ENCODE measurements around the gene SPTBN5. TPM values are rescaled to one million over a fixed set of nuclear protein-coding genes. Genes with fewer than 3 reads are reported as not detected.

Gene SPTBN5
- total and polyA plus RNA-seq, 2 donors (not counting 1 experiment from before 2014, with no cell fraction given) = 0.55 to 1.4 TPM

- Mint-ChIP-seq H3K4me1 (peaks cover 63% of the 10 kb centered on the region), H3K9me3 (ENCODE audit: insufficient read depth) (no peaks in the 10 kb centered on the region), H3K4me3 (peak overlapping the region; percentile 67), H3K27me3 (no peaks in the 10 kb centered on the region), H3K27ac (no peak overlapping the region)
- H4K20me1 ChIP-seq (ENCODE audit: control insufficient read depth, insufficient read depth, low read length, poor library complexity, severe bottlenecking) = no peaks in the 10 kb centered on the region
- peaks cover 63 to 76% of the 10 kb centered on the region in 2 donors for H3K4me1 ChIP-seq (ENCODE audit: control insufficient read depth in 2 of 2, insufficient read depth in 2 of 2, low read length in 2 of 2)
- no peak overlapping the region for H3K27ac ChIP-seq (ENCODE audit: low read length in 2 of 2)
- no peaks in the 10 kb centered on the region for H3K27me3 ChIP-seq (replicated peaks in 1 of 4; ENCODE audit: control extremely low read depth in 1 of 4, control insufficient read depth in 3 of 4, insufficient read depth in 4 of 4, low read length in 3 of 4)
- H3K4me2 ChIP-seq (replicated peaks; ENCODE audit: low read depth, low read length, poor library complexity, severe bottlenecking) = peak overlapping the region; percentile 0
- TF ChIP-seq CTCF (IDR thresholded peaks at IDR 0.05) (no peak), EZH2 (IDR thresholded peaks at IDR 0.05; ENCODE audit: borderline replicate concordance, insufficient read depth, low read depth, low read length, poor library complexity, severe bottlenecking) (no peak)
- DNase-seq (no peak), ATAC-seq (ENCODE audit: low read depth) (no peak)
- no peak overlapping the region for H3K9ac ChIP-seq (ENCODE audit: low read length)
- no peak overlapping the region for H3K4me3 ChIP-seq (ENCODE audit: control extremely low read depth in 1 of 5, extremely low read depth in 1 of 5, insufficient read depth in 1 of 5, low read depth in 2 of 5, low read length in 4 of 5)
- H3K9me3 ChIP-seq (ENCODE audit: control extremely low read depth in 1 of 3, control insufficient read depth in 2 of 3, insufficient read depth in 1 of 3, low read length in 2 of 3) = no peaks in the 10 kb centered on the region
- peaks cover 24% of the 10 kb centered on the region for H3K79me2 ChIP-seq (ENCODE audit: control insufficient read depth, insufficient read depth, low read length)
- intact Hi-C loops (cut with micrococcal nuclease) = no loop called here
- no peak overlapping the region for H2AFZ ChIP-seq (ENCODE audit: insufficient read depth, low read depth, low read length, poor library complexity, severe bottlenecking)
- CTCF ChIA-PET = interaction anchor here (1.0 to 1.3 kb wide), 2 partner anchors 42 to 57 kb away, joined by 3 read pairs; partner anchors contain the start of gene EHD4
- POLR2A ChIA-PET = no interaction called here
- WGBS (ENCODE audit: insufficient coverage) = no CpG with 5 or more reads among the region's 2 CpGs
- H3K36me3 ChIP-seq (replicated peaks in 1 of 2; ENCODE audit: control extremely low read depth in 1 of 2, control insufficient read depth in 1 of 2, extremely low read depth in 1 of 2, insufficient read depth in 2 of 2, low read length in 1 of 2) = no peaks in the 10 kb centered on the region
These were observed 37.0 kb upstream of the SPTBN5 start for GRCh38 chr15:41930867-41931222.

- peak overlapping the region; percentile 88 for H3K27ac Mint-ChIP-seq
- H3K27me3 Mint-ChIP-seq = no peaks in the 10 kb centered on the region
These were observed 36.5 kb upstream of the SPTBN5 start for GRCh38 chr15:41930221-41930866.

More at GRCh38 chr15:41930221-41930866, 36.5 kb upstream of the SPTBN5 start:
- Histone ChIP-seq H3K27ac (ENCODE audit: low read length in 2 of 2) (peak overlapping the region; percentile 79 to 89), H3K4me1 (ENCODE audit: control insufficient read depth in 2 of 2, insufficient read depth in 2 of 2, low read length in 2 of 2) (peaks cover 62 to 75% of the 10 kb centered on the region in 2 donors), H3K9me3 (ENCODE audit: control extremely low read depth in 1 of 3, control insufficient read depth in 2 of 3, insufficient read depth in 1 of 3, low read length in 2 of 3) (no peaks in the 10 kb centered on the region), H3K4me3 (ENCODE audit: control extremely low read depth in 1 of 5, extremely low read depth in 1 of 5, insufficient read depth in 1 of 5, low read depth in 2 of 5, low read length in 4 of 5) (no peak overlapping the region), H3K27me3 (replicated peaks in 1 of 4; ENCODE audit: control extremely low read depth in 1 of 4, control insufficient read depth in 3 of 4, insufficient read depth in 4 of 4, low read length in 3 of 4) (no peaks in the 10 kb centered on the region), H2AFZ (ENCODE audit: insufficient read depth, low read depth, low read length, poor library complexity, severe bottlenecking) (no peak overlapping the region), H3K79me2 (ENCODE audit: control insufficient read depth, insufficient read depth, low read length) (peaks cover 24% of the 10 kb centered on the region), H3K9ac (ENCODE audit: low read length) (no peak overlapping the region), H4K20me1 (ENCODE audit: control insufficient read depth, insufficient read depth, low read length, poor library complexity, severe bottlenecking) (no peaks in the 10 kb centered on the region), H3K36me3 (replicated peaks in 1 of 2; ENCODE audit: control extremely low read depth in 1 of 2, control insufficient read depth in 1 of 2, extremely low read depth in 1 of 2, insufficient read depth in 2 of 2, low read length in 1 of 2) (no peaks in the 10 kb centered on the region), H3K4me2 (replicated peaks; ENCODE audit: low read depth, low read length, poor library complexity, severe bottlenecking) (peak overlapping the region; percentile 61)
- no peak for TF ChIP-seq CTCF (IDR thresholded peaks at IDR 0.05)
- TF ChIP-seq EZH2 (IDR thresholded peaks at IDR 0.05; ENCODE audit: borderline replicate concordance, insufficient read depth, low read depth, low read length, poor library complexity, severe bottlenecking) = no peak
- CTCF ChIA-PET = interaction anchor here (1.0 to 2.3 kb wide), 4 partner anchors 8 to 58 kb away, joined by 3 to 14 read pairs (median 4); partner anchors contain the start of gene EHD4
- H3K4me1 Mint-ChIP-seq = peaks cover 61% of the 10 kb centered on the region
- no peaks in the 10 kb centered on the region for H3K9me3 Mint-ChIP-seq (ENCODE audit: insufficient read depth)
- no peak for ATAC-seq (ENCODE audit: low read depth)
- no peak for DNase-seq
- intact Hi-C loops (cut with micrococcal nuclease) = no loop called here
- WGBS (ENCODE audit: insufficient coverage) = 54% methylated on average over 4 of the region's 8 CpGs
- peak overlapping the region; percentile 67 for H3K4me3 Mint-ChIP-seq
- POLR2A ChIA-PET = no interaction called here

Data from B cell (primary cell).